GM11168 (cell line): ENCODE measurements around the gene THOC6.

Experiments used
- in situ Hi-C: fragments of 300-500 bp; cut with MboI; formaldehyde crosslinking; loops from one replicate; pipeline ENCODE4 v1.12.0; 2022; ENCODE audit warnings: low sequenced_read_pairs; ENCODE audit not compliant: unreplicated experiment

The THOC6 gene

DNA sequence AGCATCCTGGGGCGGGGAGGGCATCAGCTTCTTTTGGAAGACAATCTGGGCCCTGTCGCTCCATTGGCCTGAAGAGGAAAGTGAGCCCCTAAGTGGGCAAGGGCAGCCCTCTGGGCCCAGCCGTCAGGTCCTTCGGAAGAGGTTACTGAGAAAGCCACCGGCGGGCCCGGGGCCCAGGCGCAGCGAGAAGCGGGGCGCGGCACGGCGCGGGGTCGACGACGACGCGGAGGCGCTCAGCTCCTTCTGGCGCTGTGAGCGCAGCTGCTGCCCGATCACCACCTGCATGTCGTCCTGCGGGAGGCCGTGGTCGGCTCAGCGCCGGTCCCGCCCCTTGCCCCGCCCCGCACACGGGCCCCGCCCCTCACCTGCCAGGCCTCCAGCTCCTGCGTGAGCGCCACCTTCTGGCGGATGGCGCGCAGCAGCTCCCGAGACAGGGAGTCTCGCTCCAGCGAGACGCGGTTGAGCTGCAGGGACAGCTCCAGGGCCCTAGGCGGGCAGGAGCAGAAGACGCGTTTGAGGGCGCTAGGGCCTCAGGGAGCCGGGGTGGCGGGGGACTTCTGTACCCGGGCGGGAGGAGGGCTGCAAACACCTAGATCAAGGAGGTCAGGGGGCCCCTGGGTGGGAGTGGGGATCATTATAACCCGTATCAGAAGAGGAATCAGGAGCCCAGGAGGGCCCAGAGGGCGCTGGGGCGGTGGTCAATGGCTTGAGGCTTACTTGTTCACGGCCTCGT lies 4.3 kb downstream of the THOC6 start:
- in situ Hi-C loops: no loop called here

- in situ Hi-C loops: no loop called here
These were observed 5.0 kb downstream of the THOC6 start for GRCh38 chr16:3028716-3029319.

GRCh38 chr16:3029491-3030221 lies 5.8 kb downstream of the THOC6 start:
- in situ Hi-C loops: no loop called here

DNA sequence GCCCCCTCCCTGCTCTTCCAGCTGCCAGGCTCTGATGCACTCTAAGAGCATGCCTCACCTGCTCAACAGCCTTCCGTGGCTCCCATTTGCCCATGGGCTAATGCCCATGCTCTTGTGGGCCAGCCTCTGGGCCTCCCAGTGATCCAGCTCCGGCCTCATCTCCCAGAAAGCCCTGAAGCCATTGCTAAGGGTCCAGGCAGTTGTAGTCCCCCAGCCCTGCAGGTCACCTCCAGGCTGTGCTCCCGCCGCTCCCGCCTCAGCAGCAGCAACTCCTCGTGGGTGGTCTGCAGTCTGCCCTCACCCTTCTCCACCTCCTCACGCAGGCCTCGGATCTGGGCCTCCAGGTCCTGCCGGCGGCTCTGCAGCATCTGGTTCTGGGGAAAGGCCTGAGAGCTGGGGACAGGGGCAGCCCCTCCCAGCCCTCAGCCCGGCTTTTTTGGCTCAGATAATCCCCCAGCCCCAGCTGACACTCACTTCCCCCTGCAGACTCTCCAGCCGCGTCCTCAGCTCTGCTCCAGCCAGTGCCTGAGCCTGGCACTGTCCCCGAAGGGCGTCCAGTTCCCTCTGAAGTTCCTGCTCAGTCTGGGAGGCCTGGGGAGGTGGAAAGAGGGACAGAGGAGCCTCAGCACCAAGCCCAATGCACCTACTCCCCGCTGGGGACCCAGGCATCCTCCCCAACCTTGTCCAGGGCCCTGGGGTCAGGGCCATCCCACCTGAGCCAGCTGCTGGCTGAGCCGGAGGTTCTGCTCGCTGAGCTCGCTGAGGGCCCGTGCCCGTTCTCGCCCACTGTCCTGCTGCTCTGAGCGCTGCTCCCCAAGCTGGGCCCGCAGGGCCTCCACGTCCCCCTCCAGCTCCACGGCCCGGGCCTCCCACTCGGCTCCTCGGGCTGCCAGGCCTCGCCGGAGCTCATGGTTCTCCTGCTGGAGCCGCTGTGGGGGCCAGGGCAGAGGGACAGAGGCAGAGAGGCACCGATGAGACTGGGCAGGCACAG lies 6.7 kb downstream of the THOC6 start:
- in situ Hi-C loops: no loop called here

DNA sequence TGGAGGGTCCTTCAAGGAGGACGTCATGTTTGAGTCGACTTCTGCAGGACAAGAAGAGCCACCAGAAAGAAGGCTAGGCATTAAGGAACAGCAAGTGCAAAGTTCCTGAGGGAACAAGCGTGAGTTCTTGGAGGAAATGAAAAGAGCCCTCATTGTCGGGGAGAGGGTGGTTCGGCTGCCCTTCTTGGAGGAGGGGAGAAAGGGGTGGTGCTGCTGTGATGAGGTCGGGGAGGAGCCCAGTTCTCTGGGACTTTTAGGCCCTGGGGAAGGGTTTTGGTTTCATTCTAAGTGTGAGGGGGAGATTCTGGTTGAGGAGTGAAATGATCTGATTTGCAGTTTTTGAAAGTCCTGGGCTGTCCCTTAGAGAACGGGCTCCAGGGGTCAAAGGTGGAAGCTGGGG lies 8.8 kb downstream of the THOC6 start:
- in situ Hi-C loops: no loop called here

DNA sequence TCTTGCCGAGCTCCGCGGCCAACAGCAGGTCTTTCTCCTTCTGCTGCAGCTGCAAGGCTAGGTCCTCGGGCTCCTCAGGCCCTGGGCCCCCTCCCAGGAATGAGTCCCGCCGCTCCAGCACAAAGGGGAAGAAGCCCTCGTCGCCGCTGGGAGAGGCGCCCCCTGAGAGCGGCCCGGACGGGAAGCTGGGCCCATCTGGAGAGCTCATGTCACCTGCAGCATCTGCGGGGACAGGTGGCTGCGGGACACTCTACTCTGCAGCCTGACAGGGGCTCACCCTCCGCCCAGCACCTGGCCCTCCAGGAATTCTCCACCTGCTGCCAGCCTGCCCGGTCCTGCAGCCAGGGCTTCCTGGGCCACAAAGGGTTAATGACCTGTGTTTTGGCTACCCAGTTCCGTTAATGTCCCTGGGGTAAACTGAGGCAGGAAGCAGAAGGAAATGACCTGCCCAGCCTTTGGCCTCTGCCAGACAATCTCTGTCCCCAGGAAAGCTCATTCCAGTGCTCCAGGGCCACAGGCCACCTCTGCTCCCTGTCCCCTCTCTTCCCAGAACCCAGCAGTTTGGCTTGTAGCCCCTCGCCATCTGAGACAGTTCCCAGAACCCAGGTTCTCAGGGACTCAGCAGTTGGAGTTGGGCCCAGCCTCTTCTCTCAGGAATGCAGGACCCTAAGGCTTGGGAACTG lies 11.6 kb downstream of the THOC6 start:
- in situ Hi-C loops: no loop called here

GRCh38 chr16:3035972-3036725 lies 12.3 kb downstream of the THOC6 start:
- in situ Hi-C loops: no loop called here

GRCh38 chr16:3036726-3037315 lies 13.0 kb downstream of the THOC6 start, which contains the start of gene BICDL2:
Gene BICDL2 (minus strand): TSS chr16:3036944. CDS start chr16:3035496, 1,448 bp downstream.
- in situ Hi-C loops: no loop called here

GRCh38 chr16:3038256-3038655 lies 14.4 kb downstream of the THOC6 start:
- in situ Hi-C loops: no loop called here

- in situ Hi-C loops: no loop called here
These were observed 15.1 kb downstream of the THOC6 start for GRCh38 chr16:3038896-3039295.

GRCh38 chr16:3042376-3042775 lies 18.5 kb downstream of the THOC6 start:
- in situ Hi-C loops: no loop called here

GRCh38 chr16:3044708-3045107 lies 20.9 kb downstream of the THOC6 start:
- in situ Hi-C loops: no loop called here

- in situ Hi-C loops: no loop called here
These were observed 22.2 kb downstream of the THOC6 start, which contains the start of gene MMP25 for GRCh38 chr16:3045758-3046640. Gene MMP25 (plus strand): TSS chr16:3046561. CDS start chr16:3046918, 357 bp downstream.

DNA sequence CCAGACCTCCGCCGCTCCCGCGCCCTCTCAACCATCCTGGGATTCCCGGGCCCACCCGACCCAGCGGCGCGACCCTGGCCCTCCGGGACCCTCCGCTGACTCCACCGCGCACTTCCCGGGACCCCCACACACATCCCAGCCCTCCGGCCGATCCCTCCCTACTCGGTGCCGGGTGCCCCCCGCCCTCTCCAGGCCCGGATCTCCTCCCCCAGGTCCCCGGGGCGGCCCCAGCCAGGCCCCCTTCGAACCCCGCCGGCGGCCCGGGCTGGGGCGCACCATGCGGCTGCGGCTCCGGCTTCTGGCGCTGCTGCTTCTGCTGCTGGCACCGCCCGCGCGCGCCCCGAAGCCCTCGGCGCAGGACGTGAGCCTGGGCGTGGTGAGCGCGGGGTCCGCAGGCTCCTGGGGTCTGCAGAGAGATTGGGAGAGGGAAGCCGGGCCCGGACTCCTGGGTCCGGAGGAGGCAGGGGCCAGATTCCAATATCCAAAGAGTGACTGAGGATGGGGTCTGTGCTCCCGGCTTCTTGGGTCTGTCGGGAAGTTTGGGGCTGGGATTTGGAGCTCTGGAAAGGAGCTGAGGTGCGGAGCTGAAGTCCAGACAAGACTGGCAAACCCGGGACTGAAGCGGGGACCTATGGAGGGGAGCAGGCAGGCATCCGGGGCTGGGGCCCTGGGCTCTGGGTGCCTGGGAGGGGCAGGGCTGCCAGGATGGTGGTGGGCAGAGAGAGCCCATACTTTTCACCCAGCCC lies 23.0 kb downstream of the THOC6 start:
- in situ Hi-C loops: no loop called here

GRCh38 chr16:3047387-3047720 lies 23.5 kb downstream of the THOC6 start:
- in situ Hi-C loops: no loop called here

- in situ Hi-C loops: no loop called here
These were observed 26.2 kb downstream of the THOC6 start for GRCh38 chr16:3049921-3050481.

DNA sequence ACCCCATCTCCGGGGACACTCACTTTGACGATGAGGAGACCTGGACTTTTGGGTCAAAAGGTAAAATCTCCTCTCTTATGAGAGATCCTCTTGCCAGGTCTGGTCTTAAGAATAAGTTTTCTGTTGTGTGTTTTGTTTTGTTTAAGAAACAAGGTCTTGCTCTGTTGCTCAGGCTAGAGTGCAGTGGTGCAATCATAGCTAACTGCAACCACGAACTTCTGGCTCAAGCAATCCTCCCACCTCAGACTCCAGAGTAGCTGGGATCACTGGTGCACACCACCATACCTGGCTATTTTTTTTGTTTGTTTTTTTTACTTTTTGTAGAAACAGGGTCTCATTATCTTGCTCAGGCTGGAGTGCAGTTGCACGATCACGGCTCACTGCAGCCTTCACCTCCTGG lies 26.7 kb downstream of the THOC6 start:
- in situ Hi-C loops: no loop called here
